ENCODE results near the gene CTIF.

DNA sequence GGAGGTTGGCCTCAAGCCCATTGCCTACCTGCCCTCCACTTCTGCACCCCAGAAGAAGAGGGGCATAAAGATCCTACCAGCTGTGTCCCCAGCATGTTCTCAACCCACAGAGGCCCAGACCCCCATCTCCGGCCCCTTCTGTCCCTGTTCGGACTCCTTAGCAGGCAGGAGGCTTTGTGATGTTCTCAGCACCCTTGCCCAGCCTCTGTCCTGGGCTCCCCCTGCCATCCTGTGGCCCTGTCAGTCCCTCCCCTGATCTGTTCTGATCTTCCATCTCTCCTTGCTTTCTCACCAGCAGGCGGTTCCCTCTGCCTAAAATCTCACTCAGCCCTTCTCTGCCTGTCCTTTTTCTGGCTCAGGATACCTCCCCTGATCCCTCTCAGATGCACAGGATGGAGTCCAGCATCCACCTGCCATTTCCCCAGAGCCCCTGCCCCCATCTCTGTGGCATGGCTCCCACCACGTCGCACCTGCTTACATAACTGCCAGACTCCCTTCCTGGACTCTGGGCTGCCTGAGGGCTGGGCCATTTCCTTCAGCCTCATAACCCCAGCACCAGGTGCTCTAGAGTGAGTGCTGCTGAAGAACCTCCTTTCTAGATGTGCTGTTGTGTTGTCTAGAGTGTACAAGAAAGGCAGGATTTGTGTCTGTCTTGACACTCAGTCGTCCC, 134.0 kb downstream of the CTIF start:
- TF ChIP-seq, protein P1, sequence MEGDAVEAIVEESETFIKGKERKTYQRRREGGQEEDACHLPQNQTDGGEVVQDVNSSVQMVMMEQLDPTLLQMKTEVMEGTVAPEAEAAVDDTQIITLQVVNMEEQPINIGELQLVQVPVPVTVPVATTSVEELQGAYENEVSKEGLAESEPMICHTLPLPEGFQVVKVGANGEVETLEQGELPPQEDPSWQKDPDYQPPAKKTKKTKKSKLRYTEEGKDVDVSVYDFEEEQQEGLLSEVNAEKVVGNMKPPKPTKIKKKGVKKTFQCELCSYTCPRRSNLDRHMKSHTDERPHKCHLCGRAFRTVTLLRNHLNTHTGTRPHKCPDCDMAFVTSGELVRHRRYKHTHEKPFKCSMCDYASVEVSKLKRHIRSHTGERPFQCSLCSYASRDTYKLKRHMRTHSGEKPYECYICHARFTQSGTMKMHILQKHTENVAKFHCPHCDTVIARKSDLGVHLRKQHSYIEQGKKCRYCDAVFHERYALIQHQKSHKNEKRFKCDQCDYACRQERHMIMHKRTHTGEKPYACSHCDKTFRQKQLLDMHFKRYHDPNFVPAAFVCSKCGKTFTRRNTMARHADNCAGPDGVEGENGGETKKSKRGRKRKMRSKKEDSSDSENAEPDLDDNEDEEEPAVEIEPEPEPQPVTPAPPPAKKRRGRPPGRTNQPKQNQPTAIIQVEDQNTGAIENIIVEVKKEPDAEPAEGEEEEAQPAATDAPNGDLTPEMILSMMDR (IDR thresholded peaks at IDR 0.05): no peak
- no peak for TF ChIP-seq ZFX (IDR thresholded peaks at IDR 0.05; ENCODE audit: borderline replicate concordance)

Measured in 22Rv1 (cell line).